GM21515 (cell line): ENCODE results near the gene C17orf107.

Experiments used
- ATAC-seq: cut with Tn5 transposase; IDR thresholded peaks from one replicate; pipeline ENCODE4 v1.9.1; 2021; ENCODE audit not compliant: unreplicated experiment

Gene C17orf107

GRCh38 chr17:4934173-4934979, 35.0 kb downstream of the C17orf107 start:
- no peak for ATAC-seq

DNA sequence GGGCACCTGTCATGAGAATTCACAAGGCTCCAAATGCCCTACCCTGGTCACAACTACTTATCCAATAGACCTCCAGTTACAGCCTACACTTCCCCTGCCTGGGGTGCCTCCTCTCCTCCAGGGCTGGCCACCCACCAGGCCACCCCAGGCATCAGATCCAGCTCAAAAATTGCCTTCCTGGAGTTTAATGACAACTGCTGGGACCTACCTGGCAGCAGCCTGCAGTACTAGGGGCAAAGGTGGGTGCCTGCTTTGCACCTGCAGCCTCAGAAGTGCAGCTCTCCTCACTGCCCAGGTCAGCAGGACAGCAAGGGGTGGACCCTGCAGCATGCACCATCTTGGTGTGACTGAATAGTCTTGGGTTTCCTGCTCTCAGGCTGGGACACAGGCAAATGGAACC, 36.3 kb downstream of the C17orf107 start:
- no peak for ATAC-seq

- no peak for ATAC-seq
Measured at GRCh38 chr17:4936436-4936835, 37.1 kb downstream of the C17orf107 start.

DNA sequence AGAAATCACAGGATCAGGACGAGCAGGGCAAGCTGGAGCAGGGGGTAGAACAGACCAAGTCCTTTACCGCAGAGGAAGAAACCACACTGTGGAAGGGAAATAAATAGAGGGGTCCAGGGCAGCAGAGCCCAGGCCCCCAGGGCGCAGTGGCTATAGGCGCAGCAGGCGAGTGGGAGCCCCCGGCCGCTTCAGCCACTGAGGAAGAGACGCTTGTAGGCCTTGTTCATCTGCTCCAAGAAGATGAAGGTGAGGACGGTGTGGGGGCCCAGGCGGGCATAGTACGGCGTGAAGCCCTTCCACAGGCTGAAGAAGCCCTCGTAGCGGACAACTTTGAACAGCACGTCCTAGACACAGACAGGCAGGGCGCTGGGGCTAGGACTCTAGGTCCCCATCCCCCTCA, 38.2 kb downstream of the C17orf107 start:
- no peak for ATAC-seq

- no peak for ATAC-seq
Measured at GRCh38 chr17:4938069-4938491, 38.7 kb downstream of the C17orf107 start.

DNA sequence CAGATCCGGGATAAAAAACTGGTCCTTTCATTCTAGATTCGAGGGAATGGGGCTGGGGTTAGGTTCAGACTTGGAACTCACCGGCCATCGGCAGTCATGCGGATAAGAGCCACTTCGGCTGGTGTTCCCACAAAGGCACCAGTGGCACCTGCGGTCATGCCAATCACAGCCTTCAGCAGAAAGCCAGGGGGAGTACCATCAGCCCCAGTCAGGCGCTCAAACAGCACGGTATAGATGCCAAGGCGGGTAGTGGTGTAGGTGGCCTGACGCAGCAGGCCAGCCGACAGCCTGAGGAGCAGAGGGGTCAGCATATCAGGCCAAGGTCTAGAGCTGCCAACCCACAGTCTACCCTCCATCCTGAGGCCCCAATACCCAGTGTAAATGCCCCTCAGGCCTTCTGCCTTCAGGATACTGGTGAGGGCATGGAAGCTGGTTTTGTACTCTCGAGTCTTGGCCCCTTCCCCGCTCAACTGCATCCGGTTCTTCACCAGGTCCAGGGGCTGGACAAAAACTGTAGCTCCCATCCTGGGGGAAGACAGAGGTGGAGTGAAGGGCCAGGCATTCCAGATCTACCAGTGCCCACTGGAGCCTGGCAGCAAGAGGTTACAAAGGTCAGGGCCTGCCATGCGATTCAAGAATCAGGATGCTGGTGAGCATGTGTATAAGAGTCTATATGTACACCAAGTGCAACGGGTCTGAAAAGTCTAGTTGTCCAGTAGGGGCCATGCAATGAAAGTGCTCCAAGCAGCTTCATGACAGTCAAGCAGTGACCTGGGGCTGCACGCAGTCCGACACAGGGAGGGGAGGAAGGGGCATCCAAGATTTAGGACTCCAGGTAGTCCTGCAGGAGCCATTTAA, 39.6 kb downstream of the C17orf107 start:
- no peak for ATAC-seq

DNA sequence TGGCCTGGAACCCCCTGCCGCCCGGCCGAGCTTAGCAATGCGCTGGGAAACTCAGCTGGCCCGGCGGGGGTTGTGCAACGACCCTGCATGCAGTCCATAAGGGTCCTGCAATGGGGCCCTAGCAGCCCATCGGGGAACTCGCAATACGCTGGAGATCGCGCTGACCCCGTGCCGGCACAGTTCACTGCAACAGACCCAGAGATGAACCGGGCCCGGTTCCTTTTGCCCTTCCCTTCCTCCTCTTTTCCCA, 40.1 kb downstream of the C17orf107 start:
- ATAC-seq = no peak

GRCh38 chr17:4939796-4940554, 40.6 kb downstream of the C17orf107 start, which contains the start of the genes RNF167 and SLC25A11:
Gene RNF167 (plus strand): TSS chr17:4940268. CDS start chr17:4940910, 642 bp downstream.
Gene SLC25A11 (minus strand): TSS chr17:4940046. CDS start chr17:4939910, 136 bp downstream.
- peak; percentile 67 for ATAC-seq

GRCh38 chr17:4940555-4941318, 41.4 kb downstream of the C17orf107 start:
- no peak for ATAC-seq

- no peak for ATAC-seq
Measured at GRCh38 chr17:4941319-4941610, 41.9 kb downstream of the C17orf107 start.

DNA sequence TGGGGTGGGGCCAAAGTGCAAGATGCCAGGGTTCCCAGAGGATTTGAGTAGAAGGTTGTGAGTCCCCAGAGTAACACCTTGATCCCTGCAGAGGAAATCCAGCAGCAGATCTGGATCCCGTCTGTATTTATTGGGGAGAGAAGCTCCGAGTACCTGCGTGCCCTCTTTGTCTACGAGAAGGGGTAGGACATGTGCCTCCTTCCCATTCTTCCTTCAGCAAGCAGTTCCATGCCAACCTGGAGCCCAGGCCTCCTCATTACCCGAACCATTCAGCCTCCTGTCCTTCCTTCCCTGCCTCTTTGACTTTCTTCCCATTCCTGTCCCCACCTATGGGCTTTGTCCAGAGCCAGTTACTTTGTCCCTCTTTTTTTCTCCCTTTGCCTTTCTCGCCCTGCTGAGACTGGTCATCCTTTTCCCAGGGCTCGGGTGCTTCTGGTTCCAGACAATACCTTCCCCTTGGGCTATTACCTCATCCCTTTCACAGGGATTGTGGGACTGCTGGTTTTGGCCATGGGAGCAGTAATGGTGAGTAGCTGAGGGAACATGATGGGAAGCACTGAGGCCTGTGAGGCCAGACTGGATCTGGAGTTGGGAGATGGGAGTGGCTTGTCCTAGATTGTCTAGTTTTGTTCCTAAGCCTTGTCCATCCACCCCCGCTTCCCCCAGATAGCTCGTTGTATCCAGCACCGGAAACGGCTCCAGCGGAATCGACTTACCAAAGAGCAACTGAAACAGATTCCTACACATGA, 43.6 kb downstream of the C17orf107 start:
- no peak for ATAC-seq

DNA sequence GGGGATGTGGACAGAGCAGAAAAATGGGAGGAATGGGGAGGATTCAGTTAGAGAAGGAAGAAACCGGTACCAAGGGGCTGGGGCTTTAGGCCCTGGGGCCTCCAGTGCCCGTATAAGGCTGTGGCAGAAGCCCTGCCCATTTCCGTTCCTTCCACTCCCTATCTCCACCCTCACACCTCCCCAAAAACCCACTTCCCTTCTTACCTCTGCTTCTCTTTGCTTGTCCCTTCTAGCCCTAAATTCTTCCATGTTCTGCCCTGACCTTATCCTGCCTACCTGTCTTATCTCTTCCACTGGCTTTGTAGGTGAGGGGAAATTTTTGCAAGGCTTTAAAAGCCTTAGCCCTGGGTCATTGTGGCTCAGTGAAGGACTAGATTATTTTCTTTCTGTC, 44.8 kb downstream of the C17orf107 start:
- ATAC-seq = no peak

DNA sequence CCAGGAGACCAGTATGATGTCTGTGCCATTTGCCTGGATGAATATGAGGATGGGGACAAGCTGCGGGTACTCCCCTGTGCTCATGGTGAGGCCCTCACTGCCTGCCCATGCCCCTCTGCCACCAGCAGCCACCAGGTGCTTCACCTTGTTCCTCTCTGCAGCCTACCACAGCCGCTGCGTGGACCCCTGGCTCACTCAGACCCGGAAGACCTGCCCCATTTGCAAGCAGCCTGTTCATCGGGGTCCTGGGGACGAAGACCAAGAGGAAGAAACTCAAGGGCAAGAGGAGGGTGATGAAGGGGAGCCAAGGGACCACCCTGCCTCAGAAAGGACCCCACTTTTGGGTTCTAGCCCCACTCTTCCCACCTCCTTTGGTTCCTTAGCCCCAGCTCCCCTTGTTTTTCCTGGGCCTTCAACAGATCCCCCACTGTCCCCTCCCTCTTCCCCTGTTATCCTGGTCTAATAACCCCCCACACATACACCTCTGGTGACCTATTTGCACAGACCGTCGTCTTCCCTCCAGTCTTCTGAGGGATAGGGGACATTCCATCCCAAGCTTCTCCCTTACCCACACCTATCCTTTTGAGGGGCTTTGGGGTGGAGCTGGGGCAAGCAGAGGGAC, 45.3 kb downstream of the C17orf107 start:
- ATAC-seq = no peak

- ATAC-seq = no peak
Measured at GRCh38 chr17:4945176-4945943, 46.0 kb downstream of the C17orf107 start.

DNA sequence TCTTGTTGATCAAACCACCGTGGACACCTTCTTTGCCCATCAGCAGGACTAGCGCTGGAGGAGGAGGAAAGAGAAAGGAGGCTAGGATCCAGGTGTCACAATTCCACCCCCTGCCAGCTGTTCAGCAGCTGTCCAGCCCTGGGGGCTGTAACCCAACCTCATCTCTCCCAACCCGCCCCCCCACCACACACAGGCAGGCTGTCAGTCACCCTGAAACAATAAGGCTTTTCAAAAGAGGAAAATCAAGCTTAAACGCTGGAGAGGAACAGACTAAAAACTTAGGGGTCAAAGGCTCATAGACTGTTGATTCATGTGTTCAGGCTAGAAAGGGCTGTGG, 46.6 kb downstream of the C17orf107 start:
- ATAC-seq = no peak

DNA sequence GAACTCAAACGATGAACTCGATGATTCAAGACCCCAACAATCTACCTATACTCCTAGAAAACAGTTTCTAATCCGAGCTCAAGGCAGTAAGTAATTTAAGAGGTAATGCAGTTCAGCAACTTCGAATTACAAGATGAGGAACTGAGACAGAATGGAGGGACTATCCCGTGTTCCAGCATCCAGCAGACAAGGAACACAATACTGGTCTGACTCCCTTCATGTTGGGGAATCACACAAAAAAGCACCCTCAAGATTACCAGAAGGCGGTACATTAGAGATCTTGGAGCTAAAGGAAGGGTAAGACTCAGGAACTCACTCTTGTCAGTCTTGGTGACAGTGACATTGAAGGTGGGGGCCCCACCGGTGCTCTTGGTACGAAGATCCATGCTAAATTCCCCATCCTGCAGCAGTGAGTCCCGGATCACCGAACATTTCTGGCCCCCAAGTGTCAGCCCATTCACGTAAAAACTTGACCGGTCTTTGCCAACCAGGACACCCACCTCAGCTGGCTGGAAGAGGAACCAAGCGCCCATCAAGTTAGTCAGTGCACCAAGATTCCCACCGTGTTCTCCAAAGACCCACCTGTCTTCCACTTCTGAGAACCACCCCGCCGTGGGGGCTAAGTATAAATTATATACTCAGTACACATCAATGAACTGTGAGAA, 47.1 kb downstream of the C17orf107 start:
- no peak for ATAC-seq

DNA sequence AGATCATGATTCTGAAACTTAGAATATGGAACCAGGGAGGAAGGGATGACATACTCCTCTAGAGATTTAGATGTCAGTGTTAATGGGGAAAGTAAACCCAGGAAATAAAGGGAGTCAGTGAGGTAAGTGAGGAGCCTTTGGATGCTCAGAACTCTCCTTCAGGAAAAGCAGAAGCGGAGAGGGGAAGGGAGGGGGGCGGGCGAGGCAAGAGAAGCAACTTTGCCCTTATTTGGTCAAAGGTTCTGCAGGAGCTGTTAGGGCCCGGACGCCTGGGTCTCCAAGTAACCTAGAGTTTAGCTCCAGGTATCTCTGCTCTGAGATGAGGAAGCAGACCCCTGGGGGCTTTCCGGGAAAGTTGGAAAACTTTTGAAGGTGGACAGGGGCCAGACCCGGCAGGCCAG, 47.7 kb downstream of the C17orf107 start:
- ATAC-seq = no peak

- no peak for ATAC-seq
Measured at GRCh38 chr17:4947411-4948165, 48.3 kb downstream of the C17orf107 start.
